GF-D8 (cell line): ENCODE data around the gene CRAMP1.

ENCODE experiments used
- DNase-seq: peaks from one replicate; lab custom pipeline; 2025; lab: John Stamatoyannopoulos, UW

Gene CRAMP1

DNA sequence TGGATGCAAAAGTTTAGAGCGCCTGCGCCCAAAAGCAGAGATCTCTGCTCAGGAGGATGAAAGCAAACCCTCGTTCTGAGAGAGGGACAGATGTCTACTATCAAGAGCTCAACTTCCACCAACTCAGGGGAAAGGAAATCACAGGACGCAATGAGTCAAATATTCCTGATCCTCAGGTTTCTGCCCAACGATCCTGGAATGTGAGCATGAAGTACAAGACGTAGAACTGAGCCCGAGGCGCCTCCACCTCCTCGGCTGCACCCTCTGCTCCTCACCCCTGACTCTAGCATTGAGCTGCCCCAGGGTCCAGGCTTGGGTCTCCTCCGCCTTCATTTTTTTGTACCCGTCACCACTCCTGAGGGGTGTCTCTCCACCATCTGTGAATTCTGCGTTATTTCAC lies 15.6 kb upstream of the CRAMP1 start:
- no peak for DNase-seq

DNA sequence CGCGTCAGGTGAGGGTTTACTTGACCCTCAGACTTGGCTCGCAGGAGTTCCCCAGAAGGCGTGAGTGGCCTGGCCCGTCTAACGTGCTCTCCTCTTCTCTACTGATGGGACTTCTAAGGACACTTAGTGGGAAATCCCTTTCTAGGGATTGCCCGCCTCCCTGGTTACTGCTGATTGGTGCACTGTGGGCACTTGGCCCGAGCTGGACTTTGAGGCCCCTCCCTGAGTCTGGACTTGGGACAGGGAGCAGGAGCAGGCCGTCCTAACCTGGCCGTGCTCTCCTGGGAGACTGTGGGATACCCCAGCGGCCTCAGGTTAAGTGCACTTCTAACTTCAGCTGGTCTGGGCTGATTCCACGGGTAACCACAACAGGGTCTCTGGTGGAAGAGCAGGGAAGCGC lies 15.0 kb upstream of the CRAMP1 start:
- no peak for DNase-seq

DNA sequence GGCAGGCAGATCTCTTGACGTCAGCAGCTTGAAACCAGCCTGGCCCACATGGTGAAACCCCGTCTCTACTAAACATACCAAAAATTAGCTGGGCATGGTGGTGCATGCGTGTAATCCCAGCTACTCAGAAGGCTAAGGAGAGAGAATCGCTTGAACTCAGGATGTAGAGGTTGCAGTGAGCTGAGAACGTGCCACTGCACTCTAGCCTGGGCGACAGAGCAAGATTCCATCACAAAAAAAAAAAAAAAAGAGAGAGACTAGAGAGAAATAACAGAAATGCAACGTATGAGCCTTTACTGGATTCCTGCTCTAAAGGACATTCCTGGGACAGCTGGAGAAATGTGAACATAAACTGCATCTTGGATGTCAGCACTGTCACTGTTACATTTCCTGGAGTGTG lies 11.1 kb upstream of the CRAMP1 start:
- no peak for DNase-seq

- DNase-seq = no peak
Observed at GRCh38 chr16:1601489-1601888, 10.7 kb upstream of the CRAMP1 start.

DNA sequence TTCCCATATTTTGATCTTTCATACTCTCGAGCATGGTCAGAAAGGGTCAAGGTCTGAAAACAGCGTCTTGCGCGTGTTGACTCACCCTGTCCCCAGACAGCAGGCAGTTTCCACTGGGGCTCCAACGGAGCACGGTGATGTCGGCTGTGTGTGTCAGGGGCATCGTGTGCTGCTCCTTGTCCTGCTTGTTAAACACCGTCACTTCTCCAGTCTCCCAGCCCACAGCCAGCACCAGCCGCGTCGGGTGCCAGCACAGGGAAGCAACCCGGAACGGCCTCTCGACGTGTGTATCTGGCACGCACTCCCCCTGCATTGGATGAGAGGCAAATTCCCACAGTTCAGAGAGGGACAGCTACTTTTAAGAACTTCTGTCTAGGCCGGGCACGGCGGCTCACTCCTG lies 9.9 kb upstream of the CRAMP1 start:
- DNase-seq = no peak

- no peak for DNase-seq
Observed at GRCh38 chr16:1606774-1607173, 5.4 kb upstream of the CRAMP1 start.

- no peak for DNase-seq
Observed at GRCh38 chr16:1607971-1608370, 4.2 kb upstream of the CRAMP1 start.

GRCh38 chr16:1610071-1610898 lies 1.9 kb upstream of the CRAMP1 start:
- peak; percentile 65 for DNase-seq

DNA sequence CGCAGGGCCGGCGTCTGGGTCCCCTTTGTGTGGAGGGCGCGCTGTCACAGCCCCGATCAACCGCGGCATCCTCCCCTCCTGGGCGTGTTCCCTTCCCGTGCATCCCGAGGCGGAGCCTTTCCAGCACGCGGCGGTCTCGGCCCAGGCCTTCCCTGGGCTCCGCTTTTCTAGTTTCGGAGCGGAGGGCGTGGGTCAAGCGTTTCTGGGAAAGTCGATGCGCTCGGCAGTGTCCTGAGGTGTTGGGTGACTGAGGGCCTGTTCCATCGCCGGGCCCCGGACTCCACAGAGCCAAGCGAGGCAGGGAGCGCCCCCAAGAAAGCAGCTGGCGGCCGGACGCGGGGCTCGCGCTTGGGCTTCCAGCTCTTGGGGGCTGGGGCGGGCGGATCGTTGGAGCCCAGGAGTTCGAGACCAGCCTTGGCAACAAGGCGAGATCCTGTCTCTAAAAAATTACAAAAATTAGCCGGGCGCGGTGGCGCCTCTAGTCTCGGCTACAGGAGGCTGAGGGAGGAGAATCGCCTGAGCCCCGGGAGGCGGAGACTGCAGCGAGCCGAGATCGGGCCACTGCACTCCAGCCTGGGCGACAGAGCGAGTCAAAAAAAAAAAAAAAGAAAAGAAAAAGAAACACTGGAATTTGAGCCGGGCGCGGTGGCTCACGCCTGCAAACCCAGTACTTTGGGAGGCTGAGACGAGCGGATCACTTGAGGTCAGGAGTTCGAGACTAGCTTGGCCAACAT lies 1.1 kb upstream of the CRAMP1 start:
- DNase-seq = no peak

DNA sequence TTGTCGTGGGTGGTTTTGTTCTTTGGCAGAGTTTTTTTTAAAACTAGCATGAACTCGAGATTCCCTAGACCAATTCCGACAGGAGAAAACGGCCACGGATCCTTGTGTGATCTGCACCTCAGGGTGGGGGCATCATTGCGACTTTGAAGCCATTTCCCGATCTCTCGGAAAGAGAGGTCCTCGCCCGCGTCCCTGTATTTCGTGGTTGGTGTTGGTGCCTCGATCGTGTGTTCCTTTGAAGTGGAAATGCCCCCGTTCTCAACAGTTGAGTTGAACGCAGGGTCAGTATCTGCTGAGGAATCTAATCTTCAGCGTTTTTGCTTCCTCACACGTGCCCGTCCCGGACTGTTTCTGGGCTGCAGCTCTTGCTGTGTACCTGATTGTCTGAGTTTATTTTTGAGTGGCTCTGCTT lies 1.1 kb downstream of the CRAMP1 start:
- DNase-seq = no peak

DNA sequence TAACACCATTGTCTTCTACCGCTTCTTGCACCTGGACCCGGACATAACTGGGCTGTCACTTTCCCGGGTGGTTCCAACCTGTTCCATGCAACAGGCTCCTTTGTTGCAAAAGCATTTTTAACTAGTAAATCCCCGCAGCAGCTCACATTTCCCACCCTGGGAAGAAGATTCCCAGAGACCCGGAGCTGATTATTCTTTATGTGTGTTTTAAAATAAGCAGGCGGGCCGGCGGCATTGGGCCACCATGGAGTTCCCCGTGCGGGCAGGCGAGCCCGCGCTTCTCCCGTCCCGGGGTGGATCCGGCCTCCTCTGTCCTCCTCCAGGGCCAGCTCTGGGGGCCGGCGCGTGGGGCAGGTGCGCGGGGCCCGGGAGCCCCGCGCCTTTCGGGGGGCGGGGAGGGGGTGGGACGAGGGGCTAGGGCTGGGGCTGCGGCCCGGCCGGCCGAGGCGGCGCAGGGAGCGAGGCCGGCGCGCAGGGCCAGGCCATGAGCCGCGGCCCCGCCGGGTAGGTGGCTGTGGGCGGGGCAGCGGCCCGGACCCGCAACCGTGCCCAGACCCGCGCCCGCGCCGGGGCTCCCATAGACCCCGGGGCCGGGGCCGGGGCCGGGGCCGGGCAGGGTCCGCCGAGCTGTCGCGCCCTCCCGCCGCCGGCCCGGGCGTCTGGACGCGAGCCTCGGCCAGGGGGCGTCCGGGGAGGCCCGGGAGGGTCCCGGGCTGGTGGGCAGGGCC lies 1.7 kb downstream of the CRAMP1 start:
- no peak for DNase-seq

DNA sequence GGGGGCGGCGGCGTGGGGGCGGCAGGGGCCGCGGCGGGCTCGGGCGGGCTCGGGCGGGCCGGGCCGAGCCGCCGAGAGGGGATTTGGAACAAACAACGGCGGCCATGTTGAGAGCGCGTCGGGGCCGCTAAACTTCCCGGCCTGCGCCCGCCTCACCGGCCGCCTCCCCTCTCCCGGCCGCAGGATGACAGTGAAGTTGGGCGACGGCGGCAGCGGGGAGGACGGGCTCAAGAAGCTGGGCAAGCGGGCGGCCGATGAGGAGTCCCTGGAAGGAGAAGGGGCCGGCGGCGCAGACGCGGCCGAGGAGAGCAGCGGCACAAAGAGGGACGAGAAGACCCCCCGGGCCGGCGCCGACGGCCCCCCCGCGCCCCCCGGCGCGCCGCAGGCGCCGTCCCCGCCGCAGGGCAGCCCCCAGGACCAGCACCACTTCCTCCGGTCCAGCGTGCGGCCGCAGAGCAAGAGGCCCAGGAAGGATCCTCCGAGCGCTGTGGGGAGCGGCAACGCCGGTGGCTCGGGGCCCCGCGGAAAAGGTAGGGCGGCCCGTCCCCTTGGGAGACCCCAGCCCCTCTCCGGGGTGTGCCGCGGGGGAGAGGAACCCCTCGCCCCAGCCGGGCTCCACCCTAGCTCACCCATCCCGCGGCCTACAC lies 2.4 kb downstream of the CRAMP1 start:
- no peak for DNase-seq

DNA sequence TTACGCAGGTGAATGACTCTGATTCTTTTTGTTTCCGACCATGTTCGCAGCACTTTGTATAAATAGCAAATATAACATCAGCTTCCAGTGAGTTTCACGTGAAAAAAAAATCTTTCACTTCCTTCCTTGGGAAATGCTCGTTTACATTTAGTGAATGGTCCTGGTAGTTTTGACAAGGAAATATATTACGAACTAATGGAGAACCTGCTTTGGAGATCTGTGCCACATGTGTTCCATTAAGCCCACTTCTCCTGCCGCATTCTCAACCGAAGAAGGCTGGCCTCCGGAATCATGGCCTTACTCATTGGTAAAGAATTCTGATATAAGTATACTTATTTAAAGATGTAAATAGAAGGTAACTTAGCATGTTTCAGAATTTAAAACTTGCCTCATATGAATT lies 3.6 kb downstream of the CRAMP1 start:
- no peak for DNase-seq

- DNase-seq = no peak
Observed at GRCh38 chr16:1619976-1620375, 7.8 kb downstream of the CRAMP1 start.

GRCh38 chr16:1620391-1620790 lies 8.2 kb downstream of the CRAMP1 start:
- DNase-seq = no peak

GRCh38 chr16:1621851-1622250 lies 9.7 kb downstream of the CRAMP1 start:
- no peak for DNase-seq

GRCh38 chr16:1626327-1626726 lies 14.2 kb downstream of the CRAMP1 start:
- DNase-seq = no peak

DNA sequence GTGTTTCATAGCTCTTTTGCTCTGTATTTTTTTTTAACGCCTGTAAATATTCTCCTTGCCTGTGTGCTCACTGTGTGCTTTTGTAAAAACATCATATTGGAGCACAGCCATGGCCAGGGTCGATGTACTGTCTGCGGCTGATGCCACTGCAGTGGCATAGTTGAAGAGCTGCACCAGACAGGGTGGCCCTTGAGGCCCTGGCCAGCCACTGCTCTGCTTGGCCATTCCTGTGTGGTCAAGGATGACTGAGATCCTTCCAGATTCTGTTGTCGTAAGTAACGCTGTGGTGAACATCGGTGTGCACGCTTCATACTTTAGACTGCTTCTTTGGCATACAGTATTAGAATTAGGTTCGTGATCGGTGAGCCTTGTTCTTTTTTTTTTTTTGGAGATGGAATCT lies 14.6 kb downstream of the CRAMP1 start:
- no peak for DNase-seq

DNA sequence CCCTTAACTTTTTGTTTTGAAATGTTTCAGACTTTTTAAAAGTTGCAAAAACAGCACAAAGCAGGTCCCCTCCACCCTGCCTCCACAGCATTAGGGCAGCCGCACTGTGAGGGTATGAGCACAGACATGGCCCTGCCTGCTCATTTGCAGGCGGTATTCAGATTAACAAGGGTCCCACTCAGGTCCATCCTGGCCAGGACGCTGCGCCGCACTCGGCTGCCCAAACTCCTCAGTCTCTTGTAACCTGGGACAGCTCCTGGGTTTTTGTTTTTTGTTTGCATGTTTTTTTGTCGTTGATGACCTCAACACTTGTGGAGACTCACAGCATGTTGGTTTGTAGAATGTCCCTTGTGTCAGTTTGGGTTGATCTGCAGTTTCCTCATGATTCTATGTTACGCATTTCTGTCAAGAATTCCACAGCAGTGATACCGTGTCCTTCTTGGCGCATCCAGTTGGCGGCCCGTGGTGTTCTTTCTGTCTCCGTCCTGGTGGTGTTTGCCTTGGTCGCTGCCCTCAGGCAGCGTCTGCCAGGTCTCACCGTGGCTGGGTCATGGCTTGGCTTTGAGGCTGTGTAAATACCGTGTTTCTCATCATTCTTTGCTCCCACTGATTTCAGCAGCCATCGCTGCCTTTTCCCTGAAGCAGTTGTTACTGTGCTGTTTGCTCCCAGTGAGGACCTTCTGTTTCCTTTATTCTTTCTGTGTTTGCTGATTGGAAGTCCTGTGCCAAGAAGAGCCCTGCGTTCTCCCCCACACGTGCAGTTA lies 18.5 kb downstream of the CRAMP1 start:
- DNase-seq = no peak

GRCh38 chr16:1631230-1631629 lies 19.1 kb downstream of the CRAMP1 start:
- no peak for DNase-seq

GRCh38 chr16:1631931-1632637 lies 19.9 kb downstream of the CRAMP1 start:
- no peak for DNase-seq
